ENCODE data around the gene XKRX.

- TF ChIP-seq CTCF (IDR thresholded peaks at IDR 0.05) = no peak
- no peak for TF ChIP-seq POLR2A (IDR thresholded peaks at IDR 0.05)
Measured at GRCh38 chrX:100964362-100964761, 35.6 kb upstream of the XKRX start.

Data from sigmoid colon (tissue), 3 donors.